Karpas-422 (cell line): ENCODE results near the gene LCAT. TPM values are rescaled to one million over a fixed set of nuclear protein-coding genes. Genes with fewer than 3 reads are reported as not detected.

Experiments
- DNase-seq: peaks from one replicate; pipeline ENCODE4 v3.0.0-alpha.2; 2015
- H2AFZ ChIP-seq: fragments of 200-600 bp; sonication (generic); 2 replicates; pipeline ENCODE4 v1.6.1; 2014; ENCODE audit warnings: antibody characterized with exemption, low read length, mixed read lengths
- H3K27ac ChIP-seq: fragments of 200-600 bp; sonication (generic); 2 replicates; pipeline ENCODE4 v1.5.1; 2014; ENCODE audit warnings: mild to moderate bottlenecking, low read length, moderate library complexity
- H3K27me3 ChIP-seq: fragments of 200-600 bp; sonication (generic); 2 replicates; pipeline ENCODE4 v1.6.1; 2014; ENCODE audit warnings: low read length, mixed read lengths
- H3K36me3 ChIP-seq: fragments of 200-600 bp; sonication (generic); 2 replicates; pipeline ENCODE4 v1.6.1; 2014; ENCODE audit warnings: low read length, mixed read lengths; ENCODE audit not compliant: insufficient read depth
- H3K4me1 ChIP-seq: fragments of 200-600 bp; sonication (generic); 2 replicates; pipeline ENCODE4 v1.6.1; 2014; ENCODE audit warnings: mild to moderate bottlenecking, low read length, mixed read lengths
- H3K4me2 ChIP-seq: fragments of 200-600 bp; sonication (generic); 2 replicates; pipeline ENCODE4 v1.6.1; 2014; ENCODE audit warnings: low read length, low read depth, mild to moderate bottlenecking; ENCODE audit not compliant: poor library complexity, severe bottlenecking
- H3K4me3 ChIP-seq: fragments of 200-600 bp; sonication (generic); 2 replicates; pipeline ENCODE4 v1.5.1; 2014; ENCODE audit warnings: mild to moderate bottlenecking, antibody characterized with exemption, low read length, mixed read lengths
- H3K79me2 ChIP-seq: fragments of 200-600 bp; sonication (generic); 2 replicates; pipeline ENCODE4 v1.6.1; 2014; ENCODE audit warnings: mild to moderate bottlenecking, low read length, mixed read lengths
- H3K9ac ChIP-seq: fragments of 200-600 bp; sonication (generic); 2 replicates; pipeline ENCODE4 v1.6.0; 2014; ENCODE audit warnings: low read length
- H3K9me2 ChIP-seq: fragments of 200-600 bp; sonication (generic), shearing (Covaris generic); replicated peaks from 2 replicates; pipeline ENCODE4 v1.6.0; 2014; ENCODE audit warnings: mild to moderate bottlenecking, low read length, moderate library complexity; ENCODE audit not compliant: insufficient read depth
- H3K9me3 ChIP-seq: fragments of 300-700, 200-600 bp; sonication (generic); 2 replicates; pipeline ENCODE4 v1.6.1; 2014; ENCODE audit warnings: low read length, mixed read lengths
- H4K20me1 ChIP-seq: fragments of 200-600 bp; sonication (generic); 2 replicates; pipeline ENCODE4 v1.6.1; 2014; ENCODE audit warnings: mild to moderate bottlenecking, antibody characterized with exemption, low read length, low read depth; ENCODE audit not compliant: insufficient read depth
- total RNA-seq: library from RNA; depleted of rRNA; stranded (reverse); fragments of >200 nt; shearing (Covaris generic); gene quantifications from 2 replicates; pipeline ENCODE4 v1.2.3, GENCODE V29; 2014; ENCODE audit warnings: low replicate concordance

LCAT gene
- total RNA-seq, 1 experiment from 2014 or later = 1.3 TPM

DNA sequence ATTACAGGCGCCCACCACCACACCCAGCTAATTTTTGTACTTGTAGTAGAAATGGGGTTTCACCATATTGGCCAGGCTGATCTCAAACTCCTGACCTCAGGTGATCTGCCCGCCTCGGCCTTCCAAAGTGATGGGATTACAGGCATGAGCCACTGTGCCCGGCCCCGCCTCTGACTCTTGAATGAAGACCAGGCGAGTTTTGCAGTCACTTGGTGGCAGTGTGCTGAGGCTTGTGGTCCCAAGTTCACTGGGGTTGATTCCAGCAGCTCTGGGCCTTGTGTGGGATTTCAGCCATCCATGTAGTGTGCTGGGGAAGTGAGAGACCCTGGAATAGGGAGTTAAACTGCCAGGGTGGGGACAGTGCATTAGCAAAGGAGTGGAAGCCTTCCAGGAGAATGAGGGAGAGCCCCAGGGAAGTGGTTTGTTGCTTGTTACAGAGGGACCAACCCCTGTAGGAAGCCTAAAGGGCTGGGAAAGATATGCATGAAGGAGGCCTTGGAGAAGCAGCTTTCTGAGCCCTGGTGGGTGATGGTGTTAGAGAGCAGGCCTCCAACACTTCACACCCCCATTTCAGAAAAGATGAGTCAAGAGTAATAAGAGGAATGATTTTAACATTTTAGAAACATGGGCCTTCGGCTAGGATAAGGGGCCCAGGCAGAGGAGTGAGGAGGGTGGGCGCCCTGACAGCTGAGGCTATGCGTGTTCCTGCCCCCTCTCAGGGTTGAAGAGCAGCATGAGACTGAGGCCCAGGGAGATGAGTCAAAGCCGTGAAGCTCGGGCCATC, 36.3 kb downstream of the LCAT start:
- H3K4me3 ChIP-seq = no peak overlapping the region
- no peak overlapping the region for H2AFZ ChIP-seq
- no peak for DNase-seq
- peaks cover 4% of the 10 kb centered on the region; the same call in 1 of the 2 replicates for H3K79me2 ChIP-seq
- H3K9me3 ChIP-seq = no peaks in the 10 kb centered on the region
- H3K4me2 ChIP-seq = no peak overlapping the region
- no peak overlapping the region for H3K27ac ChIP-seq
- H3K27me3 ChIP-seq = no peaks in the 10 kb centered on the region
- no peaks in the 10 kb centered on the region for H3K36me3 ChIP-seq
- H3K4me1 ChIP-seq = peaks cover 8% of the 10 kb centered on the region
- H3K9me2 ChIP-seq = no peaks in the 10 kb centered on the region
- H4K20me1 ChIP-seq = no peaks in the 10 kb centered on the region
- no peak overlapping the region for H3K9ac ChIP-seq

GRCh38 chr16:67902831-67903230, 41.1 kb downstream of the LCAT start:
- no peaks in the 10 kb centered on the region for H3K9me3 ChIP-seq
- H3K4me1 ChIP-seq = no peaks in the 10 kb centered on the region
- no peaks in the 10 kb centered on the region for H3K9me2 ChIP-seq
- no peak overlapping the region for H3K4me3 ChIP-seq
- DNase-seq = no peak
- H2AFZ ChIP-seq = no peak overlapping the region
- H3K79me2 ChIP-seq = peaks cover 26% of the 10 kb centered on the region
- no peak overlapping the region for H3K9ac ChIP-seq
- no peaks in the 10 kb centered on the region for H3K36me3 ChIP-seq
- H3K27me3 ChIP-seq = no peaks in the 10 kb centered on the region
- no peak overlapping the region for H3K27ac ChIP-seq
- no peak overlapping the region for H3K4me2 ChIP-seq
- no peaks in the 10 kb centered on the region for H4K20me1 ChIP-seq

DNA sequence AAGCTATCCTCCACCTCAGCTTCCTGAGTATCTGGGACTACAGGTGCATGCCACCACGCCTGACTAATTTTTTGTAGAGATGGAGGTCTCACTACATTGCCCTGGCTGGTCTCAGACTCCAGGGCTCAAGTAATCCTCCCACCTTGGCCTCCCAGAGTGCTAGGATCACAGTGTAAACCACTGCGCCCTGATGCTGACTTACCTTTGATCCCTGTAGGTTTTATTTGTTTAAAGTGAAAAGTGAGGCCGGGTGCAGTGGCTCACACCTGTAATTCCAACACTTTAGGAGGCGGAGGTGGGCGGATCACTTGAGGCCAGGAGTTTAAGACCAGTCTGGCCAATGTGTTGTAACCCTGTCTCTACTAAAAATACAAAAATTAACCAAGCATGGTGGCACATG, 42.2 kb downstream of the LCAT start:
- Histone ChIP-seq H2AFZ (no peak overlapping the region), H3K4me1 (no peaks in the 10 kb centered on the region), H3K27me3 (no peaks in the 10 kb centered on the region), H3K79me2 (peaks cover 37% of the 10 kb centered on the region), H3K36me3 (no peaks in the 10 kb centered on the region), H4K20me1 (no peaks in the 10 kb centered on the region), H3K9me2 (no peaks in the 10 kb centered on the region), H3K9me3 (no peaks in the 10 kb centered on the region), H3K4me3 (no peak overlapping the region), H3K4me2 (no peak overlapping the region), H3K9ac (no peak overlapping the region), H3K27ac (no peak overlapping the region)
- no peak for DNase-seq

DNA sequence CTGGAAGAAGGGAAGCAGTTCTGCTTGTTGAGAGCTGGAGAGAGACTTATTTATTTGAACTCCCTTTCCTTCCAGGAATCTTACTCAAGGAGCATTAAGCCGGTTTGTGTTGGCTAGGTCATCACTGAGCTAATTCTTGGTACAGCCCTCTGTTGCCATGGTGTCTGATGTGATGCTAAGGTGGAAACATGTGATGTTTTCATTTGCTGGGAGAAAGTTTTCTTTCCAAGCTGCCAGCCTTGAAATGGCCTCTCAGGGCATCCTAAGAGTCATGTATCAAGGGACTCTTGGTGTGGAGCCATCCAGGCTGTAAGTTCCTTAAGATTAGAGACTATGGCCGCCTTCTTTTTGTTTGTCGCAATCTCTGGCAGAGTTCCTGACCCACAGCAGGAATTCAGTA, 46.7 kb downstream of the LCAT start:
- Histone ChIP-seq H3K79me2 (peaks cover 73% of the 10 kb centered on the region), H3K4me2 (no peak overlapping the region), H3K27ac (no peak overlapping the region), H4K20me1 (no peaks in the 10 kb centered on the region), H3K4me1 (peaks cover 15% of the 10 kb centered on the region), H3K36me3 (no peaks in the 10 kb centered on the region), H2AFZ (no peak overlapping the region), H3K27me3 (no peaks in the 10 kb centered on the region), H3K9me3 (no peaks in the 10 kb centered on the region), H3K9ac (no peak overlapping the region), H3K4me3 (no peak overlapping the region), H3K9me2 (no peaks in the 10 kb centered on the region)
- DNase-seq = no peak

DNA sequence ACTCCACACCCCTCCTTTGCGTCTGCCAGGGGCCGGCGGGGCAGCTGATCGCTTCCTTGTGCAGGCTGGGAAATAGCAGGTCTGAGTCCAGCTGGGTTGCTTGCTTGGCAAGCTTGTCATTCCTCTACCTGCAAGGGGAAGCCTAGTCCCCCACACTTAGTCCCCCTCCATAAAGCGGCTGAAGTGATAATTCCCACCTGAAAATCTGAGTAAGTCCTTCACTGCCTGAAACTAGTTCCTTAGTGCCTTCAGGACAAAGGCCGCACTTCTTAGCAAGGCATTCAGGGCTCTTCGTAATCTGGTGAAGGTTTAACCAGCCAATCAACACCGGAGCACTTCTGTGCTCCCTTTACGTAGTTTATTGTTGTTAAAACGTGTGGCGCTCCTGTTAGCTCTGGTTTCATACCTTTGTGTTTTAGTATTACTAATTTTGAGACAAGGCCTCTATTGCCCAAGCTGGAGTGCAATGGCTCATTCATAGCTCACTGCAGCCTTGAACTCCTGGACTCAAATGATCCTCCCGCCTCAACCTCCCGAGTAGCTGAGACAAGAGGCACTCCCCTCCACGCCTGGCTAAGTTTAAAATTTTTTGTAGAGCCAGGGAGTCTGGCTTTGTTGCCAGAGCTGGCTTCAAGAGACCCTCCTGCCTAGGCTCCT, 50.0 kb downstream of the LCAT start:
- peak overlapping the region; percentile 89 for H3K9ac ChIP-seq
- peak; percentile 62 for DNase-seq
- H2AFZ ChIP-seq = no peak overlapping the region
- H4K20me1 ChIP-seq = no peaks in the 10 kb centered on the region
- H3K4me1 ChIP-seq = peaks cover 17% of the 10 kb centered on the region
- H3K4me2 ChIP-seq = peak overlapping the region; percentile 86
- H3K27me3 ChIP-seq = no peaks in the 10 kb centered on the region
- H3K79me2 ChIP-seq = peaks cover 54% of the 10 kb centered on the region
- H3K4me3 ChIP-seq = peak overlapping the region; percentile 93
- H3K9me2 ChIP-seq = no peaks in the 10 kb centered on the region
- H3K36me3 ChIP-seq = no peaks in the 10 kb centered on the region
- H3K9me3 ChIP-seq = no peaks in the 10 kb centered on the region
- H3K27ac ChIP-seq = peak overlapping the region; percentile 38; the same call in 1 of the 2 replicates

DNA sequence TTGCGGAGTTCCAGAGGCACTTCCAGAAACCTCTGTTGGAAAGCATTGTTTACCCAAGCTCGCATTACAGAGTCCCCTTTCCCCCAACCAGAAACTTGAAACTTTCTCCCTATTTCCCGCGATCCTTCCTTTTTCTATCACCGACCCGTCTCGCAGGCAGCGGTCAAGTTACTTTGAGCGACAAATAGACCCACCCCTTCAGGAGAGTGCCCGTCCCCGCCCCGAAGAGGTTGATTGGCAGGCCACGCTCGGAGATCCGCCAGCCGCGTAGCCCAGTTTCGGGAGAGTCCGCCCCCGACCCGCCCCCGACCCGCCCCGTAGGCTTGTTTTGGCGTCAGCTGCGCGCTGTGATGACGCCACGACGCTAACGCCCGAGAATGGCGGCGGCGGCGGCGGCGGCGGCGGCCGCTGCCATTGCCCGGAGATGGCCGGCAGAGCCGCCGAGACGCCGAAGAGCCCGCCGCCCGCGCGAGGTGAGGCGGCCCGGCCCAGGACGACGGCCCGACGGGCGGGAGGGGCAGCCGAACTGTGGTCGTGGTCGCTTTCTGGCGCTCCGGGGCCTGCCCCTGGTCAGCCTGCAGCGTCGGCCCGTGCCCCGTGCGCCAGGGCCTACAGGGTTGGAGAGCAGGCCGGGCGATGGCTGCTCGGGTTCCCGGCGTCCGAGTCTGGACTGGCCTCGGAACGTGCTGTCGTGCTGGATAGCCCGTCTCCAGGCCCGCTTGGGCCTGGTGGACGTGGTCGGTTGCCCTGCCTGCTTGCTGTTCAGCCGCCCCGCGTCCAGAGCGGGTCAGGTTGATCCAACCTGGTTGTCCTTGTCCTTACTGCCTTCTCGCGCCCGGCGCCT, 50.8 kb downstream of the LCAT start, which contains the start of gene PSKH1:
TSS of gene PSKH1 (plus strand) at position 356 of the 844 bp plus-strand sequence. CDS start 15,496 bp downstream, outside the sequence.
- Histone ChIP-seq H3K4me2 (peak within 1 kb of the TSS; percentile 86), H3K27ac (peak within 1 kb of the TSS; percentile 61), H3K79me2 (peaks cover 48% of the 10 kb centered on the region), H3K9me2 (no peaks in the 10 kb centered on the region), H4K20me1 (no peaks in the 10 kb centered on the region), H3K9me3 (no peaks in the 10 kb centered on the region), H2AFZ (0 out of 2 replicates have a peak within 1 kb of the TSS, but pooled peaks have one; percentile 1), H3K4me1 (peaks cover 17% of the 10 kb centered on the region), H3K27me3 (no peaks in the 10 kb centered on the region), H3K9ac (peak within 1 kb of the TSS; percentile 89), H3K4me3 (peak within 1 kb of the TSS; percentile 93), H3K36me3 (no peaks in the 10 kb centered on the region)
- DNase-seq = peak; percentile 98

- peak overlapping the region; percentile 61 for H3K27ac ChIP-seq
- peak overlapping the region; percentile 62 for H3K4me3 ChIP-seq
- no peaks in the 10 kb centered on the region for H4K20me1 ChIP-seq
- peak overlapping the region; percentile 62 for H3K9ac ChIP-seq
- H3K36me3 ChIP-seq = no peaks in the 10 kb centered on the region
- peaks cover 42% of the 10 kb centered on the region for H3K79me2 ChIP-seq
- H3K9me3 ChIP-seq = no peaks in the 10 kb centered on the region
- H3K27me3 ChIP-seq = no peaks in the 10 kb centered on the region
- no peaks in the 10 kb centered on the region for H3K9me2 ChIP-seq
- H3K4me2 ChIP-seq = peak overlapping the region; percentile 79
- H2AFZ ChIP-seq = 0 out of 2 replicates have a peak overlapping the region, but pooled peaks have one; percentile 1
- H3K4me1 ChIP-seq = peaks cover 17% of the 10 kb centered on the region
- DNase-seq = peak; percentile 57
These were observed 51.5 kb downstream of the LCAT start for GRCh38 chr16:67892375-67892774.
